Nephron (organoid): ENCODE results near the gene WDR64.

ENCODE experiments used
- H3K27ac Mint-ChIP-seq, 3 experiments: 2 replicates each; pipeline ENCODE4 v1.8.0; 2020; ENCODE audit warnings: mixed read lengths in 3 of 3, mild to moderate bottlenecking in 2 of 3, moderate library complexity in 1 of 3
- H3K27me3 Mint-ChIP-seq: 2 replicates; pipeline ENCODE4 v1.8.0; 2021; ENCODE audit warnings: low read depth, mild to moderate bottlenecking, moderate library complexity, mixed read lengths
- H3K36me3 Mint-ChIP-seq: 2 replicates; pipeline ENCODE4 v1.8.0; 2020; ENCODE audit warnings: low read depth, mixed read lengths
- H3K4me1 Mint-ChIP-seq: 2 replicates; pipeline ENCODE4 v1.8.0; 2020; ENCODE audit warnings: mixed read lengths
- H3K4me3 Mint-ChIP-seq, 3 experiments: 2 replicates each; pipeline ENCODE4 v1.8.0; 2020; ENCODE audit warnings: mild to moderate bottlenecking in 3 of 3, mixed read lengths in 3 of 3, moderate library complexity in 2 of 3
- H3K9me3 Mint-ChIP-seq: 2 replicates; pipeline ENCODE4 v1.8.0; 2020; ENCODE audit warnings: mixed read lengths
- CTCF ChIP-seq, 3 experiments: fragments of 200-600 bp; sonication (generic); IDR thresholded peaks; one replicate each; pipeline ENCODE4 v1.5.0; 2021; ENCODE audit warnings: antibody characterized with exemption in 3 of 3; ENCODE audit not compliant: unreplicated experiment in 3 of 3

Gene WDR64

GRCh38 chr1:241775021-241775420 is 122.9 kb downstream of the WDR64 start:
- H3K4me1 Mint-ChIP-seq, result peaks cover 3% of the 10 kb centered on the region
- no peak overlapping the region for H3K27ac Mint-ChIP-seq
- H3K27me3 Mint-ChIP-seq, result peaks cover 4% of the 10 kb centered on the region
- no peak overlapping the region for H3K4me3 Mint-ChIP-seq
- TF ChIP-seq CTCF (IDR thresholded peaks at IDR 0.05; ENCODE audit: unreplicated experiment in 3 of 3), result no peak
- H3K9me3 Mint-ChIP-seq, result no peaks in the 10 kb centered on the region
- no peaks in the 10 kb centered on the region for H3K36me3 Mint-ChIP-seq

GRCh38 chr1:241776911-241777310 is 124.8 kb downstream of the WDR64 start:
- no peak for TF ChIP-seq CTCF (IDR thresholded peaks at IDR 0.05; ENCODE audit: unreplicated experiment in 3 of 3)
- Mint-ChIP-seq H3K9me3 (no peaks in the 10 kb centered on the region), H3K4me1 (peaks cover 4% of the 10 kb centered on the region), H3K36me3 (no peaks in the 10 kb centered on the region), H3K4me3 (no peak overlapping the region), H3K27ac (no peak overlapping the region), H3K27me3 (peaks cover 4% of the 10 kb centered on the region)

- no peaks in the 10 kb centered on the region for H3K36me3 Mint-ChIP-seq
- H3K9me3 Mint-ChIP-seq, result no peaks in the 10 kb centered on the region
- peaks cover 4% of the 10 kb centered on the region for H3K27me3 Mint-ChIP-seq
- no peak overlapping the region for H3K27ac Mint-ChIP-seq
- peaks cover 4% of the 10 kb centered on the region for H3K4me1 Mint-ChIP-seq
- TF ChIP-seq CTCF (IDR thresholded peaks at IDR 0.05; ENCODE audit: unreplicated experiment in 3 of 3), result no peak
- H3K4me3 Mint-ChIP-seq, result no peak overlapping the region
Measured at GRCh38 chr1:241778117-241778516, 126.0 kb downstream of the WDR64 start.

GRCh38 chr1:241779897-241780296 is 127.8 kb downstream of the WDR64 start:
- no peak overlapping the region for H3K4me3 Mint-ChIP-seq
- peaks cover 4% of the 10 kb centered on the region for H3K27me3 Mint-ChIP-seq
- H3K9me3 Mint-ChIP-seq, result no peaks in the 10 kb centered on the region
- H3K36me3 Mint-ChIP-seq, result no peaks in the 10 kb centered on the region
- H3K4me1 Mint-ChIP-seq, result peaks cover 14% of the 10 kb centered on the region
- no peak for TF ChIP-seq CTCF (IDR thresholded peaks at IDR 0.05; ENCODE audit: unreplicated experiment in 3 of 3)
- H3K27ac Mint-ChIP-seq, result no peak overlapping the region

GRCh38 chr1:241782396-241782795 is 130.3 kb downstream of the WDR64 start:
- TF ChIP-seq CTCF (IDR thresholded peaks at IDR 0.05; ENCODE audit: unreplicated experiment in 3 of 3), result no peak
- Mint-ChIP-seq H3K27ac (no peak overlapping the region), H3K4me3 (no peak overlapping the region), H3K9me3 (no peaks in the 10 kb centered on the region), H3K36me3 (no peaks in the 10 kb centered on the region), H3K4me1 (peaks cover 28% of the 10 kb centered on the region), H3K27me3 (peaks cover 2% of the 10 kb centered on the region)

GRCh38 chr1:241787691-241788090 is 135.6 kb downstream of the WDR64 start:
- H3K27ac Mint-ChIP-seq, result no peak overlapping the region
- no peaks in the 10 kb centered on the region for H3K36me3 Mint-ChIP-seq
- peaks cover 11% of the 10 kb centered on the region for H3K27me3 Mint-ChIP-seq
- peaks cover 23% of the 10 kb centered on the region for H3K4me1 Mint-ChIP-seq
- H3K9me3 Mint-ChIP-seq, result no peaks in the 10 kb centered on the region
- TF ChIP-seq CTCF (IDR thresholded peaks at IDR 0.05; ENCODE audit: unreplicated experiment in 3 of 3), result no peak
- H3K4me3 Mint-ChIP-seq, result no peak overlapping the region
